GM06990 (cell line): ENCODE measurements around the gene KCTD18.

Experiments
- DNase-seq: peaks from one replicate; pipeline ENCODE4 v3.0.0-alpha.2; 2011; ENCODE audit not compliant: insufficient read length; ENCODE audit errors: extremely low read depth
- H3K27me3 ChIP-seq: replicated peaks from 2 replicates; pipeline ENCODE4 v1.6.0; 2011; ENCODE audit warnings: low read length; ENCODE audit not compliant: control insufficient read depth, insufficient read depth
- H3K36me3 ChIP-seq: 2 replicates; pipeline ENCODE4 v1.5.1; 2011; ENCODE audit warnings: low read length; ENCODE audit not compliant: control insufficient read depth, insufficient read depth
- H3K4me3 ChIP-seq: replicated peaks from 2 replicates; pipeline ENCODE4 v1.5.1; 2011; ENCODE audit warnings: low read depth, mild to moderate bottlenecking, control low read depth, low read length
- TF ChIP-seq, protein P1 (sequence below): IDR thresholded peaks from 2 replicates; pipeline ENCODE4 v1.5.1; 2011; ENCODE audit warnings: low read length, control low read depth, mild to moderate bottlenecking, inconsistent platforms; ENCODE audit not compliant: insufficient read depth, poor library complexity, severe bottlenecking

KCTD18 gene

DNA sequence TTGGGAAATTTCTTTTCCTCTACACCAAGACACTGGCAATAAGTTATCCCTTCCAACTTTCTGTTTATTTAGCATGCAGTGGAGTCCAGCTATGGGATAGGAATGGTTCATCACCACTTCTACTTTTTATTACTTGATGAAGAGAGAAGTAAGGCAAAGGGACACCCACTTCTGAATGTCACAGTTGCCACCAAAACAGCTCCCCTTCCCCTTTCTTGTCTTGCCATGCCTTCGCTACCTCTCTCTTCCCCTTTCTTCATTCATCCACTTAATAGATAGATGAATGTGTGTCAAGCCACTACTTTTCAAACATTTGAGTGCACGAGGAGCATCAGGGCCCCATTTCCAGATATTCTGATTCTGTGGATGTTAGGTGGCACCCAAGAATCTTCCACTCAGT is 59.6 kb downstream of the KCTD18 start:
- TF ChIP-seq, protein P1, sequence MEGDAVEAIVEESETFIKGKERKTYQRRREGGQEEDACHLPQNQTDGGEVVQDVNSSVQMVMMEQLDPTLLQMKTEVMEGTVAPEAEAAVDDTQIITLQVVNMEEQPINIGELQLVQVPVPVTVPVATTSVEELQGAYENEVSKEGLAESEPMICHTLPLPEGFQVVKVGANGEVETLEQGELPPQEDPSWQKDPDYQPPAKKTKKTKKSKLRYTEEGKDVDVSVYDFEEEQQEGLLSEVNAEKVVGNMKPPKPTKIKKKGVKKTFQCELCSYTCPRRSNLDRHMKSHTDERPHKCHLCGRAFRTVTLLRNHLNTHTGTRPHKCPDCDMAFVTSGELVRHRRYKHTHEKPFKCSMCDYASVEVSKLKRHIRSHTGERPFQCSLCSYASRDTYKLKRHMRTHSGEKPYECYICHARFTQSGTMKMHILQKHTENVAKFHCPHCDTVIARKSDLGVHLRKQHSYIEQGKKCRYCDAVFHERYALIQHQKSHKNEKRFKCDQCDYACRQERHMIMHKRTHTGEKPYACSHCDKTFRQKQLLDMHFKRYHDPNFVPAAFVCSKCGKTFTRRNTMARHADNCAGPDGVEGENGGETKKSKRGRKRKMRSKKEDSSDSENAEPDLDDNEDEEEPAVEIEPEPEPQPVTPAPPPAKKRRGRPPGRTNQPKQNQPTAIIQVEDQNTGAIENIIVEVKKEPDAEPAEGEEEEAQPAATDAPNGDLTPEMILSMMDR = no peak
- DNase-seq = no peak
- Histone ChIP-seq H3K4me3 (no peak overlapping the region), H3K27me3 (no peaks in the 10 kb centered on the region), H3K36me3 (no peaks in the 10 kb centered on the region)

GRCh38 chr2:200449149-200449548 is 60.7 kb downstream of the KCTD18 start:
- TF ChIP-seq, protein P1 = no peak
- Histone ChIP-seq H3K4me3 (no peak overlapping the region), H3K36me3 (no peaks in the 10 kb centered on the region), H3K27me3 (no peaks in the 10 kb centered on the region)
- no peak for DNase-seq

DNA sequence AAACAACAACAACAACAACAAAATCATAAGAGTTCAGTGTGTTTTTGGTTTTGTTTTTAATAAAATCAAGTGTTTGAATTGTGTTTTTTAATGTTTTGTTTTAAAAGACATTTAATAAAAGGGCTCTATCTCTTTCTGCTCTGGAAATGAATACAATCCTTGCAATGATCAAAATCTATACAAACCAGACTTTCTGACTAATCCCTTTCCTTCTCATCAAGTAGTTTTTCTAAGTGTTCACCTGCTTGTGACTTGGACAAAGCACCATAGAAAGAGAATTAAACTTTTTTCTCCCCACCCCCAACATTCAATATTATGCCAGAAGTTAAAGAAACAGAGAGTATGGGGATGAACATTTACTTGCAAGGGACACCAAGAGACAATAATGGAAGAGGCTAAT is 61.4 kb downstream of the KCTD18 start:
- TF ChIP-seq, protein P1 = no peak
- no peaks in the 10 kb centered on the region for H3K36me3 ChIP-seq
- no peaks in the 10 kb centered on the region for H3K27me3 ChIP-seq
- H3K4me3 ChIP-seq = no peak overlapping the region
- no peak for DNase-seq

- Histone ChIP-seq H3K4me3 (no peak overlapping the region), H3K27me3 (no peaks in the 10 kb centered on the region), H3K36me3 (no peaks in the 10 kb centered on the region)
- TF ChIP-seq, protein P1 = no peak
- no peak for DNase-seq
Measured at GRCh38 chr2:200447139-200447855, 62.6 kb downstream of the KCTD18 start.

- H3K4me3 ChIP-seq = no peak overlapping the region
- no peak for DNase-seq
- no peaks in the 10 kb centered on the region for H3K27me3 ChIP-seq
- H3K36me3 ChIP-seq = no peaks in the 10 kb centered on the region
- TF ChIP-seq, protein P1 = no peak
Measured at GRCh38 chr2:200446612-200447011, 63.3 kb downstream of the KCTD18 start.

- H3K36me3 ChIP-seq = no peaks in the 10 kb centered on the region
- H3K27me3 ChIP-seq = no peaks in the 10 kb centered on the region
- TF ChIP-seq, protein P1 = no peak
- no peak for DNase-seq
- H3K4me3 ChIP-seq = no peak overlapping the region
Measured at GRCh38 chr2:200445284-200445683, 64.6 kb downstream of the KCTD18 start.
